SH-SY5Y (cell line): ENCODE results near the gene GEN1.

Experiments used
- GATA2 ChIP-seq: IDR thresholded peaks from 2 replicates; pipeline ENCODE4 v1.6.1; 2011; ENCODE audit warnings: mild to moderate bottlenecking, low read depth, low read length
- GATA3 ChIP-seq: IDR thresholded peaks from 2 replicates; pipeline ENCODE4 v1.6.1; 2011; ENCODE audit warnings: low read depth, mild to moderate bottlenecking, low read length, moderate library complexity

- no peak for TF ChIP-seq GATA2
- no peak for TF ChIP-seq GATA3
Observed at GRCh38 chr2:17781482-17781881, 27.5 kb downstream of the GEN1 start.
